GM13977 (cell line): ENCODE data around the gene SLC35E4.
"Not testable (repeated sequence)": the region's sequence is repeated elsewhere in the genome, so short reads cannot be mapped to it uniquely, and the experiment has no call there.

ENCODE experiments used
- DNase-seq: peaks from one replicate; pipeline ENCODE4 v3.0.0; 2012; ENCODE audit warnings: low spot score
- in situ Hi-C: fragments of 300-500 bp; cut with MboI; formaldehyde crosslinking; loops from one replicate; pipeline ENCODE4 v1.12.0; 2022; ENCODE audit warnings: low sequenced_read_pairs, low pct_unique_long_range_greater_than_20kb, mixed read lengths, inconsistent platforms; ENCODE audit not compliant: unreplicated experiment
- TF ChIP-seq, protein P1 (sequence below): IDR thresholded peaks from 2 replicates; pipeline ENCODE4 v1.5.1; 2012; ENCODE audit warnings: mild to moderate bottlenecking, control low read depth; ENCODE audit not compliant: insufficient read depth; ENCODE audit errors: extremely low read depth, missing control alignments

Gene SLC35E4

DNA sequence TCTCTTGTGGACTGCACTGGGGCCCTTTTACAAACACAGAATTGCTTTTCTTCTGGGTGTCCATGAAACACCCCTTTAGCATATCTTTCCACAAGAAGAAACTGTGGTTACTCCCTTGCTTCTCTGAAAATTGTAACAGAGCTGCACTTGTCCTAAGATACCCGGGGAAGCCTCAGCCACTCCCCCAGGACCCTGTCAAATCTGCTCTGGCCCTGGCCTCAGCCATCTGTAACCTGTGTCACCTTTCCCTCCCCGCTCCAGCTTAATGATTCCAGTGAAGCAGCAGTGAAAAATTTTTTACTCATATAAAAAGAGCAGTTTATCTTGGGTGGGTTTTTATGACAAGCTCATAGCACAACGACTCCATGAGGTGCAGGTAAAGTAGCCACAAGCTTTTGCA lies 35.5 kb downstream of the SLC35E4 start:
- TF ChIP-seq, protein P1, sequence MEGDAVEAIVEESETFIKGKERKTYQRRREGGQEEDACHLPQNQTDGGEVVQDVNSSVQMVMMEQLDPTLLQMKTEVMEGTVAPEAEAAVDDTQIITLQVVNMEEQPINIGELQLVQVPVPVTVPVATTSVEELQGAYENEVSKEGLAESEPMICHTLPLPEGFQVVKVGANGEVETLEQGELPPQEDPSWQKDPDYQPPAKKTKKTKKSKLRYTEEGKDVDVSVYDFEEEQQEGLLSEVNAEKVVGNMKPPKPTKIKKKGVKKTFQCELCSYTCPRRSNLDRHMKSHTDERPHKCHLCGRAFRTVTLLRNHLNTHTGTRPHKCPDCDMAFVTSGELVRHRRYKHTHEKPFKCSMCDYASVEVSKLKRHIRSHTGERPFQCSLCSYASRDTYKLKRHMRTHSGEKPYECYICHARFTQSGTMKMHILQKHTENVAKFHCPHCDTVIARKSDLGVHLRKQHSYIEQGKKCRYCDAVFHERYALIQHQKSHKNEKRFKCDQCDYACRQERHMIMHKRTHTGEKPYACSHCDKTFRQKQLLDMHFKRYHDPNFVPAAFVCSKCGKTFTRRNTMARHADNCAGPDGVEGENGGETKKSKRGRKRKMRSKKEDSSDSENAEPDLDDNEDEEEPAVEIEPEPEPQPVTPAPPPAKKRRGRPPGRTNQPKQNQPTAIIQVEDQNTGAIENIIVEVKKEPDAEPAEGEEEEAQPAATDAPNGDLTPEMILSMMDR, result no peak
- in situ Hi-C loops, result no loop called here
- no peak for DNase-seq

DNA sequence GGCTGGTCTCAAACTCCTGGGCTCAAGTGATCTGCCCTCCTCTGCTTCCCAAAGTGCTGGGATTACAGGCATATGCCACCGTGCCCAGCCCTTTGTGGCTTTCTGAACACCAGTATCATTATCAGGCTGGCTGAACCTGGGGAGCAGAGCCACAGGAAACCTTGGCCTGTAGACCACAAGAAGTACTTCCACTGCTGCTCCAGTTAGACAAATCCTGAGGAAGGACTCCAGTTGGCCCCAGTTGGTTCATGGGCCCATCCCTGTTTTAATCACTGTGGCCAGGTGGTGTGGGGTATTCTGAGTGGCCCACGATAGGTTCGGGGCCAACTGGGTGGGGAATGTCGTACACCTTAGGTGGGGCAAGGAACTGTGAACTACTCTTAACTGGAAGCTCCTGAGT lies 37.6 kb downstream of the SLC35E4 start:
- TF ChIP-seq, protein P1, result no peak
- in situ Hi-C loops, result no loop called here
- no peak for DNase-seq

DNA sequence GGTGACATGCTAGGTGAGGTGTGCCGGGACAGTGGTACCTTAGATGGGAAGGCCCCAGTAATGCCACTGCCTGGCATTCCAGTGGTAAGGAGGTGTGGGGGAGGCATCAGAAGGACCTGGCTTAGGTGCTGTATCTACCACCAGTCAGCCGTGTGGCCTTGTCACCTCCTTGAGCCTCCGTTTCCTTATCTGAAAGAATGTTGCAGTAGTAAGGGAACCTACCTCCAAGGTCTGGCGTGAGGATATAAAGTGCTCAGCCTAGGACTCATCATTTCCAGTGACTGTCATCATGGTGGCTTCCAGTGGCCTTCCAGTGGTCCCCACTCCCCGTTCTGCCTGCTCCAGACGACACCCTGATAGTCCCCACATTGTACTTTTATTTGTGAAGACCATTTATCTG lies 38.9 kb downstream of the SLC35E4 start:
- in situ Hi-C loops, result no loop called here
- TF ChIP-seq, protein P1, result no peak
- DNase-seq, result no peak

DNA sequence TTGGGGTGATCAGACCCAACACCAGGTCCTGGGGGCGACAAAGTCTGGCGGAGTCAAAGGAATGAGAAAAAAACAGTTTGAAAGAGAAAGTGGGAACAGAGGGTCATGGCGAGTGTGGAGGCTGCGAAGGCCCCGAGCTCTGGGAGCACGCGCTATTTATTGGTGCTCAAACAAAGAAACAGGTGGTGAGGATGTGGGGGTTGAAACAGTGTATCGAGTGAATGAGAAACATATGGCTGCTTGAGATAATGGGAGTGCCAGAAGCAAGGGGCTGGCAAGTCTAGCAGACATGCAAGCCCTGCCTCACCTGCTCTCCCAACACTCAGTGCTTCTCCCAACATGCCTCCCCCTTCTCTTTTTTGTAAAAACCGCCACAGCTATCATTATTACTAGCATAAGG lies 39.9 kb downstream of the SLC35E4 start:
- in situ Hi-C loops, result no loop called here
- TF ChIP-seq, protein P1, result no peak
- DNase-seq, result no peak

DNA sequence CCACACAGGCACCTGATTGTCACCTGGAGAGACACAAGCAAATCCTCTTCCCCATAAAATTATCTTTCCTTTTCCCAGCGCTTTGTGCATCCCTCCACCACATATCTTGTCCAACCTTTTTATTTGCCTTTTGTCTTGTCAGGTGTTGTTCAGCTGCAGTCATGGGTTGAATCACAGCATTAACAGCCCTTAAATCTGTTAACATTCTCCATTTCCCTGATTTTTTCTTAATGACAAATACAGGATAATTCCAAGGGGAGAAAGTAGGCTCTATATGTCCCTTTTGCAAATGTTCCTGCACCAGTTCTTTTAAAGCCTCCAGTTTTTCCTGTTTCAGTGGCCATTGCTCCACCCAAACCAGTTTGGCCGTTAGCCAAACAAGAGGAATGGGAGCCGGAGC lies 41.0 kb downstream of the SLC35E4 start:
- in situ Hi-C loops, DNase-seq: not testable (repeated sequence)

DNA sequence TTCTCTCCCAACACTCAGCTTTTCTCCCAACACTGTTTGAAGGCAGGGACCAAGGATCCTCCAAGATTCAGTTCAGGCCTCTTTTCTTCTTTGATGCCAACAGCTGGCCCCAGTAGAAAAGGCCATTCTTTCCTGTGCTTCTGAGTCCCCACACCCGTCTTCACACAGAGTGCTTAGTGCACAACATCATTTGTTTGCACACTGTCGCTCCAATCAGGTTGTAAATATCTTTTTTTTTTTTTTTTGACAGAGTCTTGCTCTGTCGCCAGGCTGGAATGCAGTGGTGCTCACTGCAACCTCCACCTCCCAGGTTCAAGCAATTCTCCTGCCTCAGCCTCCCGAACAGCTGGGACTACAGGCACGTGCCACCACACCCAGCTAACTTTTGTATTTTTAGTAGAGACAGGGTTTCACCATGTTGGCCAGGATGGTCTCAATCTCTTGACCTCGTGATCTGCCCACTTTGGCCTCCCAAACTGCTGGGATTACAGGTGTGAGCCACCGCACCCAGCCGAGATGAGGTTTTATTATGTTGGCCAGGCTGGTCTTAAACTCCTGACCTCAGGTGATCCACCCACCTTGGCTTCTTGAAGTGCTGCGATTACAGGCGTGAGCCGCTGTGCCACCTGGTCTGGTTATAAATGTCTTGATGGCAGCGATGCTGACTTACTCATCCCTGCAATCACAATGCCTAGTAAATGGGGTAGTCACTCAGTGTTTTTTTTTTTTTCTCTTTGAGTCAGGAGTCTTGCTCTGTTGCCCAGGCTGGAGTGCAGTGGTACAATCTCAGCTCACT lies 44.5 kb downstream of the SLC35E4 start:
- in situ Hi-C loops, DNase-seq: not testable (repeated sequence)

DNA sequence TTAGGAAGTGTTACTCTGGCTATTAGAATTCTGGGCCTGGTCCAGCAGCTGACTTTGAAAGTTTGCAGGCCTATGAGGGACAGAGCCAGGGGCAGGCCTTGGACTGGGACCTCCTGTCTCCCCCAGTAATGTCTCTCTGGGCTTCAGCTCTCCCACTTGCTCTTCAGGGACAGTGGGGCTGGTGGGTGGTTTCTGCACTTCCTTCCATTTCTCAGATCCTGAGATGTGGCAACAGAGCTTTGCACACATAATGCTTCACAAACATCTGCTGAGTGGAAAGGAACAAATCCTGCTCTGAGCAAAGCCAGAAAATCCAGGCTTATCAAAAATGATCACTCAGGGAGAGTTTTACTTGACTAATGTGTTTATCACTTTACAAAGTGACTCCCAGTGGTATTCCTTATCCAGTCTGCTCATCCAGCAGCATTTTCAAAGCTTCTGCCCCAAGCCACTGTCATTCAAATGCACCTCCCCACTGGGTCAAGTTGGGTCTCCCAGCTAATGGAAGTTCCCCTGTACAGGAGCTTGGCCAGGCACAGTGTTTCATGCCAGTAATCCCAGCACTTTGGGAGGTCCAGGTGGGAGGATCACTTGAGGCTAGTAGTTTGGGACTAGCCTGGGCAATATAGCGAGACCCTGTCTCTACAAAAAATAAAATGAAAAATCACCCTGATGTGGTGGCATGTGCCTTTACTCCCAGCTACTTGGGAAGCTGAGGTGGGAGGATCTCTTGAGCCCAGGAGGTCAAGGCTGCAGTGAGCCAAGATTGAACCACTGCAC lies 45.6 kb downstream of the SLC35E4 start:
- TF ChIP-seq, protein P1, result no peak
- no peak for DNase-seq
- in situ Hi-C loops, result no loop called here
